GM23248 (cell line): Measurements from ENCODE around the gene TMEM203. TPM values are rescaled to one million over a fixed set of nuclear protein-coding genes. Genes with fewer than 3 reads are reported as not detected.

Source experiments
- DNase-seq: peaks from one replicate; pipeline ENCODE4 v3.0.0-alpha.2; 2015
- H2AFZ ChIP-seq: fragments of 200-600 bp; sonication (generic); 2 replicates; pipeline ENCODE4 v1.6.1; 2016; ENCODE audit warnings: antibody characterized with exemption
- H3F3A ChIP-seq: fragments of 200-600 bp; sonication (generic); 2 replicates; pipeline ENCODE4 v1.6.1; 2016; ENCODE audit warnings: mild to moderate bottlenecking, antibody characterized with exemption, mixed run types; ENCODE audit not compliant: insufficient read depth
- H3K27ac ChIP-seq: fragments of 200-600 bp; sonication (generic); 2 replicates; pipeline ENCODE4 v1.5.1; 2016; ENCODE audit warnings: mild to moderate bottlenecking
- H3K27me3 ChIP-seq: fragments of 200-600 bp; sonication (generic); replicated peaks from 2 replicates; pipeline ENCODE4 v1.6.1; 2016; ENCODE audit warnings: mild to moderate bottlenecking; ENCODE audit not compliant: insufficient read depth
- H3K36me3 ChIP-seq: fragments of 200-600 bp; sonication (generic); 2 replicates; pipeline ENCODE4 v1.6.1; 2016; ENCODE audit warnings: low read depth, mild to moderate bottlenecking
- H3K4me1 ChIP-seq: fragments of 200-600 bp; sonication (generic); 2 replicates; pipeline ENCODE4 v1.6.1; 2016; ENCODE audit warnings: mild to moderate bottlenecking; ENCODE audit not compliant: insufficient read depth
- H3K4me2 ChIP-seq: fragments of 200-600 bp; sonication (generic); one replicate; pipeline ENCODE4 v1.6.1; 2016; ENCODE audit warnings: mild to moderate bottlenecking; ENCODE audit not compliant: unreplicated experiment
- H3K4me3 ChIP-seq: fragments of 200-600 bp; sonication (generic); 2 replicates; pipeline ENCODE4 v1.5.1; 2016; ENCODE audit warnings: mild to moderate bottlenecking
- H3K79me2 ChIP-seq: fragments of 200-600 bp; sonication (generic); 2 replicates; pipeline ENCODE4 v1.6.1; 2016; ENCODE audit warnings: mild to moderate bottlenecking; ENCODE audit not compliant: insufficient read depth
- H3K9ac ChIP-seq: fragments of 200-600 bp; sonication (generic); 2 replicates; pipeline ENCODE4 v1.6.1; 2016; ENCODE audit warnings: mild to moderate bottlenecking
- H3K9me2 ChIP-seq: fragments of 200-600 bp; sonication (generic); 2 replicates; pipeline ENCODE4 v1.6.1; 2016; ENCODE audit warnings: mixed run types, mild to moderate bottlenecking, moderate library complexity; ENCODE audit not compliant: insufficient read depth
- H3K9me3 ChIP-seq: fragments of 200-600 bp; sonication (generic); one replicate; pipeline ENCODE4 v1.6.1; 2017; ENCODE audit warnings: low read depth
- H4K20me1 ChIP-seq: fragments of 200-600 bp; sonication (generic); 2 replicates; pipeline ENCODE4 v1.6.0; 2016; ENCODE audit not compliant: insufficient read depth
- EZH2 ChIP-seq: fragments of 200-600 bp; sonication (generic); IDR thresholded peaks from 2 replicates; pipeline ENCODE4 v1.6.1; 2018; ENCODE audit warnings: antibody characterized with exemption, mild to moderate bottlenecking; ENCODE audit not compliant: insufficient read depth, poor library complexity, severe bottlenecking
- EZH2phosphoT487 ChIP-seq: fragments of 200-600 bp; sonication (generic); IDR thresholded peaks from 2 replicates; pipeline ENCODE4 v1.6.1; 2018; ENCODE audit warnings: antibody characterized with exemption, moderate library complexity, mild to moderate bottlenecking, low read depth; ENCODE audit not compliant: insufficient read depth
- WGBS, 2 experiments: methylation state at CpG; one replicate each; pipeline ENCODE4 v1.1.6; 2015 to 2017; ENCODE audit warnings: low lambda C conversion rate in 2 of 2, low coverage in 1 of 2; ENCODE audit errors: missing lambda C conversion rate in 2 of 2; 5-methylcytosine and 5-hydroxymethylcytosine counted together
- in situ Hi-C: fragments of 300-500 bp; cut with MboI; formaldehyde crosslinking; loops from 2 replicates; pipeline ENCODE4 v1.15.0; 2020
- polyA plus RNA-seq: library from polyadenylated mRNA; unstranded; fragments of >200 nt; fragmentation: Nextera tagmentation; extraction: Ambion mirVana; gene quantifications from 2 replicates; pipeline ENCODE4 v1.2.1, GENCODE V29; 2016
- total RNA-seq: library from RNA; depleted of rRNA; stranded (reverse); fragments of >200 nt; shearing (Covaris generic); gene quantifications from 2 replicates; pipeline ENCODE4 v1.2.3, GENCODE V29; 2014

Gene TMEM203
- total and polyA plus RNA-seq, 2 experiments from 2014 or later = 46.9 to 52.9 TPM

GRCh38 chr9:137175345-137175961, 30.0 kb downstream of the TMEM203 start:
- TF ChIP-seq EZH2phosphoT487 (no peak), EZH2 (no peak)
- H3K79me2 ChIP-seq = no peaks in the 10 kb centered on the region
- in situ Hi-C loops = no loop called here
- H3F3A ChIP-seq = peaks cover 4% of the 10 kb centered on the region; the same call in 1 of the 2 replicates
- no peaks in the 10 kb centered on the region for H3K36me3 ChIP-seq
- H3K4me1 ChIP-seq = no peaks in the 10 kb centered on the region
- no peaks in the 10 kb centered on the region for H4K20me1 ChIP-seq
- peak; percentile 7 for DNase-seq
- WGBS, 2 experiments = 21 to 33% methylated on average over 30 to 33 of the region's 33 CpGs
- no peaks in the 10 kb centered on the region for H3K9me3 ChIP-seq
- H3K27ac ChIP-seq = no peak overlapping the region
- H2AFZ ChIP-seq = no peak overlapping the region
- H3K4me2 ChIP-seq = no peak overlapping the region
- H3K4me3 ChIP-seq = no peak overlapping the region
- no peaks in the 10 kb centered on the region for H3K9me2 ChIP-seq
- H3K9ac ChIP-seq = no peak overlapping the region
- peaks cover 2% of the 10 kb centered on the region for H3K27me3 ChIP-seq

- TF ChIP-seq EZH2 (no peak), EZH2phosphoT487 (no peak)
Measured at GRCh38 chr9:137174722-137175293, 30.6 kb downstream of the TMEM203 start.

GRCh38 chr9:137173796-137174664, 31.4 kb downstream of the TMEM203 start:
- H3F3A ChIP-seq = peaks cover 4% of the 10 kb centered on the region; the same call in 1 of the 2 replicates
- no peaks in the 10 kb centered on the region for H3K4me1 ChIP-seq
- no peak overlapping the region for H3K4me2 ChIP-seq
- WGBS, 2 experiments = 73 to 74% methylated on average over 45 of the region's 45 CpGs
- no peaks in the 10 kb centered on the region for H4K20me1 ChIP-seq
- H3K27ac ChIP-seq = no peak overlapping the region
- H3K9ac ChIP-seq = no peak overlapping the region
- no peak overlapping the region for H3K4me3 ChIP-seq
- TF ChIP-seq EZH2 = no peak
- TF ChIP-seq EZH2phosphoT487 = no peak
- H3K9me2 ChIP-seq = no peaks in the 10 kb centered on the region
- peak; percentile 4 for DNase-seq
- no peaks in the 10 kb centered on the region for H3K9me3 ChIP-seq
- peaks cover 4% of the 10 kb centered on the region for H3K27me3 ChIP-seq
- no peaks in the 10 kb centered on the region for H3K36me3 ChIP-seq
- H2AFZ ChIP-seq = no peak overlapping the region
- in situ Hi-C loops = no loop called here
- H3K79me2 ChIP-seq = no peaks in the 10 kb centered on the region

More at GRCh38 chr9:137174722-137175293, 30.6 kb downstream of the TMEM203 start:
- DNase-seq = no peak
- Histone ChIP-seq H3F3A (peaks cover 4% of the 10 kb centered on the region; the same call in 1 of the 2 replicates), H4K20me1 (no peaks in the 10 kb centered on the region), H3K9ac (no peak overlapping the region), H3K27ac (no peak overlapping the region), H3K27me3 (peaks cover 4% of the 10 kb centered on the region), H3K36me3 (no peaks in the 10 kb centered on the region), H3K9me3 (no peaks in the 10 kb centered on the region), H3K9me2 (no peaks in the 10 kb centered on the region), H3K4me1 (no peaks in the 10 kb centered on the region), H3K79me2 (no peaks in the 10 kb centered on the region), H3K4me2 (no peak overlapping the region), H3K4me3 (no peak overlapping the region), H2AFZ (no peak overlapping the region)
- 28 to 51% methylated on average over 22 to 26 of the region's 34 CpGs for WGBS, 2 experiments
- in situ Hi-C loops = no loop called here
